C4-2B (cell line): ENCODE results near the gene STAG1.

Experiments
- H3K27ac ChIP-seq: fragments of 450-650 bp; 2 replicates; pipeline ENCODE4 v1.5.1; 2017
- ZFX ChIP-seq: fragments of 450-650 bp; IDR thresholded peaks from 2 replicates; pipeline ENCODE4 v1.6.1; 2017
- TF ChIP-seq, protein P1 (sequence below): fragments of 450-650 bp; conservative IDR thresholded peaks from 2 replicates; pipeline ENCODE4 v1.5.1; 2017; ENCODE audit warnings: mild to moderate bottlenecking

Gene STAG1

DNA sequence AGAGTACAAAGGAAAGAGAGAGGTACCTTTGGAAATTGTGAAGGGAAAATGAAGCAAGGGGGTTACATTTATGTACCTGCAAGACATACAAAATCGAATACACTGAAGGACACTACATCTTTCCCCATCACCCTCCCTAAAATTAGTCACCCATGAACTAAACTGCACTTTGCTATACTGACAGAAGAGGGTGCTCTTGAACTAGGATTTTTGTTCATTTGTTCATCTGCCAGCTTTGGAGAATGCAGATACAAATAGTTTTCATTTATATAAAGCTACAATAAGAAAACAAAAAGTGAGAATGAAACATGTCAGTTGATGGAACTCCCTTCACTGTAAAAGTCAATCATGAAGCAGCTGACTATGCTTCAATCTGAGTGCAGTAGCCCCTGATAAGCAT is 446.3 kb downstream of the STAG1 start:
- TF ChIP-seq, protein P1, sequence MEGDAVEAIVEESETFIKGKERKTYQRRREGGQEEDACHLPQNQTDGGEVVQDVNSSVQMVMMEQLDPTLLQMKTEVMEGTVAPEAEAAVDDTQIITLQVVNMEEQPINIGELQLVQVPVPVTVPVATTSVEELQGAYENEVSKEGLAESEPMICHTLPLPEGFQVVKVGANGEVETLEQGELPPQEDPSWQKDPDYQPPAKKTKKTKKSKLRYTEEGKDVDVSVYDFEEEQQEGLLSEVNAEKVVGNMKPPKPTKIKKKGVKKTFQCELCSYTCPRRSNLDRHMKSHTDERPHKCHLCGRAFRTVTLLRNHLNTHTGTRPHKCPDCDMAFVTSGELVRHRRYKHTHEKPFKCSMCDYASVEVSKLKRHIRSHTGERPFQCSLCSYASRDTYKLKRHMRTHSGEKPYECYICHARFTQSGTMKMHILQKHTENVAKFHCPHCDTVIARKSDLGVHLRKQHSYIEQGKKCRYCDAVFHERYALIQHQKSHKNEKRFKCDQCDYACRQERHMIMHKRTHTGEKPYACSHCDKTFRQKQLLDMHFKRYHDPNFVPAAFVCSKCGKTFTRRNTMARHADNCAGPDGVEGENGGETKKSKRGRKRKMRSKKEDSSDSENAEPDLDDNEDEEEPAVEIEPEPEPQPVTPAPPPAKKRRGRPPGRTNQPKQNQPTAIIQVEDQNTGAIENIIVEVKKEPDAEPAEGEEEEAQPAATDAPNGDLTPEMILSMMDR = peak; percentile 53
- no peak for TF ChIP-seq ZFX
- H3K27ac ChIP-seq = no peak overlapping the region

DNA sequence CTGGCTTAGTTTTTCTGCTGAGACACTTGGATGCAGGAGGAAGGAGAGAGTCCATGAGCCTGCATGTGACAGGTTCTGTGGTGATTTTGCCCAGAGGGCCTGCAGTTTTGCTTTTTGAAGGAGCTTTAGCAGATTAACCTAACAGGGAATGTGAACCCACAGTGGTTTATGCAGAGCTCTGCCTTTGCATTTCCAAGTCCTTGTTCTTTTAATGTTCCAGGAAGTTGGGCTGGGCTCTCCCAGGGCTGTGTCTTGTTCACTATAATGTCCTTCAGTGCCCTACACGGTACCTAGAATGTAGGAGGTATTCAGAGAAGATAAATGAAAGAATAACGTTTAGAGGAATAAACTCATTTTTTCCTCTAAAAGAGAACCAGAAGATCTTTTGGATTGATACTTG is 451.7 kb downstream of the STAG1 start:
- no peak for TF ChIP-seq ZFX
- TF ChIP-seq, protein P1 = no peak
- H3K27ac ChIP-seq = no peak overlapping the region

DNA sequence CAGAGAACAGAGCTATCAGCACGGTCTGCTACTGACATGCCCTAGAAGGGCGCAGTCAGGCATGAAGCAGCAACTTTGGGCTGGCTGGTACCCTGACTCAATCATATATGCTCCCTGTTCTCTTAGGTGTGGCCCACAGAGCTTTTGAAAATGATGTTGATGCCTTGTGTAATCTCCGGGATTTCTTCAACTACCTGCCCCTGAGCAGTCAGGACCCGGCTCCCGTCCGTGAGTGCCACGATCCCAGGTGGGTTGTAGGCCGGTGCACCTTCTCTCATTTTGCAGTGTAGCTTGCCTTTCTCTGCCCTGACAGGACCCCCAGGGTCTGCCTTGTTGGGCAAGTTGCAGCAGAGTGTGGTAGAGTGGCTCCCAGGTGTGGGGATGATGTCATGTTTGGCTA is 454.4 kb downstream of the STAG1 start:
- no peak overlapping the region for H3K27ac ChIP-seq
- TF ChIP-seq, protein P1 = no peak
- TF ChIP-seq ZFX = no peak

DNA sequence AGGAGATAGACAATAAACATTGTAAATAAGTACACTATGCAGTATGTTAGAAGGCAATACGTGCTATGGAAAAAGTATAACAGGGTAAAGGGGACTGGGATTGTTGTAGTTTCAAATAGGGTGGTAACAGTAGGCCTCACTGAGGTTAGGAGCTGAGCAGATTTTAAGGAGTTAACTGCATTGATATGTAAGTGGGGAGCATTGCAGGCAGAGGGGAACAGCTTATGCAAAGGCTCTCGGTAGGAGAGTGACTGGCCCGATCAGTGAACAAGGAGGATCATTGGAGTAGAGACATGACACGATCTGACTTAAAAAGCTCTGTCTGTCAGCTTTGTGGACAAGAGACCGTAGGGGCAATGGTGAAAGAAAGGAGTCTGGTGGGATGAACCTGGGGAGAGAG is 455.2 kb downstream of the STAG1 start:
- H3K27ac ChIP-seq = no peak overlapping the region
- no peak for TF ChIP-seq ZFX
- TF ChIP-seq, protein P1 = no peak

DNA sequence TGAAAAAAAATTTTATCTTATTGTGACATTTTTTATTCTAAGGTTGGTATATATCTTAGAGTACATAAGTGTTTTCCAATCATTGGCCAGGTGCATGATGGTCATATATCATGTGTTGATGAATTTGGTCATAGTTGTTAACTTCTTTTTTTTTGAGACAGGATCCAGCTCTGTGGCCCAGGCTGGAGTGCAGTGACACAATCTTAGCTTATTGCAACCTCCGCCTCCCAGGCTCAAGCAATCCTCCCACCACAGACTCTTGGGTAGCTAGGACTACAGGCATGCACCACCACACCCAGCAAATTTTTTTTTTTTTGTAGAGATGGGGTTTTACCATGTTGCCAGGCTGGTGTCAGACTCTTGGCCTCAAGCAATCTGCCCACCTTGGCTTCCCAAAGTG is 458.0 kb downstream of the STAG1 start:
- TF ChIP-seq ZFX = no peak
- TF ChIP-seq, protein P1 = no peak
- no peak overlapping the region for H3K27ac ChIP-seq

DNA sequence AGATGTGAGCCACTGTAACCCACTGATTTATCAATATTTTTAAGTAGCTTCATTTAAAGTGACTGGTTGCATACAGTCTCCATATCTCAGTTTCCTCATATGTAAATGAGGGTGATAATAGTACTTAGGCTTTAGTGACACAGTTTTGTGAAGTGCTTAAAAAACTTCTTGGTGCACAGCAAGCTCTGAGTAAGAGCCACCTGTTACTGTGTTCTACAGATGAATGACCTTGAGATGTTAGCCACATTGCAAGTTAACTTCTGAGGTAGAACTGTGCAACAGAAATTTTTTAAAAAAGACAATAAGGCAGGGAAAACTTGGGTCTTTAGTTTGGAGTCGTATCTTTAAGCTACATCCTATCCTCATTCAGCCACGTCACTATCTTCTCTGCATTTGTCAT is 458.9 kb downstream of the STAG1 start:
- no peak overlapping the region for H3K27ac ChIP-seq
- no peak for TF ChIP-seq ZFX
- TF ChIP-seq, protein P1 = no peak

DNA sequence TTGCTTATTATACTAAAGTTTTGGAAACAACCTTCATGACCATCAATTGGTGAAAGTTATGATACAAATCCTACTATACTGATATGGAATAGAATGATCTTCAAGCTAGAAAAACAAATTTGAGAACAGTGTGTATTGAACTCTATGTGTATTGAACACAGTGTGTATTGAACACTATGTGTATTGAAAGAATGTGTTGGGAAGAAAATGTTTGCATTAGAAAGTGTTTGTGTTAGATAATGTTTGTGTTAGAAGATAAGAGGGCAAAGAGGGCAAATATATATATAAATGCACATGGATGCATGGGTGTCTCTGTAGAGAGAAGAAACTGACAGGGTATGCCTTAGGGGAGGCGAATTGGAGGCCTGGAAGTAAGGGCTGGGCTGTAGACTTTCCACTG is 459.7 kb downstream of the STAG1 start:
- TF ChIP-seq ZFX = no peak
- H3K27ac ChIP-seq = no peak overlapping the region

DNA sequence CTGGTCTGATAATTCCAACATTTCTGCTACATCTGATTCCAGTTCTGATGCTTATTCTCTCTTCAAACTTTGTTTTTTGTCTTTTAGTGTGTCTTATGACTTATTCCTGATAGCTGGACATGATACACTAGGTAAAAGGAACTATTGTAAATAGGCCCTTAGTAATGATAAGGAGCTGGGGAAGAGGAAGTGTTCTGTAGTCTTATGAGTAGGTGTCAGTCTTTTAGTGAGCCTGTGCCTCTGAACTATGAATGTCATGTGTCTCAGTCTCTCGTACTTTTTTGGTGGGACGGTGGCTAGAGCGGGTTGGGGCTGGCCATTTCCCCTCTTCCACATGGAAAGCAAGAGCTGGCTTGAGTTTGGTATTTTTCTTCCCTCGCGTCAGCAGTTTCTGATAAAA is 460.9 kb downstream of the STAG1 start:
- H3K27ac ChIP-seq = no peak overlapping the region
- TF ChIP-seq ZFX = no peak
- TF ChIP-seq, protein P1 = no peak
